Measurements from ENCODE around the gene CPZ.

DNA sequence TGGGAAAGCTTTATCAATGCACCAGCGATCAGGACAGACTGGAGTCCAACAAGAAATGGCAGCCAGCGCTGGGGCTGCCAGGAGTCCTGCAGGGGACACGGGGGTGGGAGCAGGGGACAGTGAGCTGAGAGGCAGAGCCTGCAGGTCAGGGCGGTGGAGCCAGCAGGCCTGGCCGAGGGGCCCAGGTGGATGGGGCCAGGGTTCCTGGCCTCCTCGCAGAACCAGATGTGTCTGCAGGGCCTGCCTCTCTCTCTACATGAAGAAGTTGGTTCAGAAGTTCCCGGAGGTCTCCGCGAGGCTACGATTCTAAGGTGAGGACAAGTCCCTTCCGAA, 63.6 kb downstream of the CPZ start:
- TF ChIP-seq, protein P1, sequence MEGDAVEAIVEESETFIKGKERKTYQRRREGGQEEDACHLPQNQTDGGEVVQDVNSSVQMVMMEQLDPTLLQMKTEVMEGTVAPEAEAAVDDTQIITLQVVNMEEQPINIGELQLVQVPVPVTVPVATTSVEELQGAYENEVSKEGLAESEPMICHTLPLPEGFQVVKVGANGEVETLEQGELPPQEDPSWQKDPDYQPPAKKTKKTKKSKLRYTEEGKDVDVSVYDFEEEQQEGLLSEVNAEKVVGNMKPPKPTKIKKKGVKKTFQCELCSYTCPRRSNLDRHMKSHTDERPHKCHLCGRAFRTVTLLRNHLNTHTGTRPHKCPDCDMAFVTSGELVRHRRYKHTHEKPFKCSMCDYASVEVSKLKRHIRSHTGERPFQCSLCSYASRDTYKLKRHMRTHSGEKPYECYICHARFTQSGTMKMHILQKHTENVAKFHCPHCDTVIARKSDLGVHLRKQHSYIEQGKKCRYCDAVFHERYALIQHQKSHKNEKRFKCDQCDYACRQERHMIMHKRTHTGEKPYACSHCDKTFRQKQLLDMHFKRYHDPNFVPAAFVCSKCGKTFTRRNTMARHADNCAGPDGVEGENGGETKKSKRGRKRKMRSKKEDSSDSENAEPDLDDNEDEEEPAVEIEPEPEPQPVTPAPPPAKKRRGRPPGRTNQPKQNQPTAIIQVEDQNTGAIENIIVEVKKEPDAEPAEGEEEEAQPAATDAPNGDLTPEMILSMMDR (IDR thresholded peaks at IDR 0.05) = no peak
- no peak for TF ChIP-seq POLR2A (IDR thresholded peaks at IDR 0.05)

Data from Peyer's patch (tissue), 4 donors.